Measurements from ENCODE around the gene CLIC1. TPM values are rescaled to one million over a fixed set of nuclear protein-coding genes. Genes with fewer than 3 reads are reported as not detected.

CLIC1 gene
- total RNA-seq, 2 experiments from 2014 or later = 314 to 413 TPM

GRCh38 chr6:31734247-31734820 lies 2.0 kb downstream of the CLIC1 start:
- peaks cover 57% of the 10 kb centered on the region for H3K4me1 ChIP-seq (ENCODE audit: insufficient read depth, low read length, poor library complexity, severe bottlenecking)
- 0 out of 2 replicates have a peak, but pooled peaks cover 8% of the 10 kb centered on the region for H4K20me1 ChIP-seq (ENCODE audit: insufficient read depth, low read length)
- H3K4me3 ChIP-seq (ENCODE audit: low read depth, low read length, poor library complexity, severe bottlenecking) = peak overlapping the region; percentile 78
- H3K79me2 ChIP-seq (ENCODE audit: insufficient read depth, low read depth, low read length) = peaks cover 34% of the 10 kb centered on the region
- H3K4me2 ChIP-seq (ENCODE audit: low read length) = peak overlapping the region; percentile 76
- peak overlapping the region; percentile 93 for H3K27ac ChIP-seq (ENCODE audit: low read depth, low read length, poor library complexity, severe bottlenecking)
- intact Hi-C loops (cut with micrococcal nuclease; ENCODE audit: unreplicated experiment) = no loop called here
- H3K9me3 ChIP-seq (ENCODE audit: low read length) = no peaks in the 10 kb centered on the region
- H3K9me2 ChIP-seq (ENCODE audit: insufficient read depth, low read length) = no peaks in the 10 kb centered on the region
- TF ChIP-seq EZH2phosphoT487 (IDR thresholded peaks at IDR 0.05; ENCODE audit: borderline replicate concordance, low read depth, low read length) (no peak), CTCF (conservative IDR thresholded peaks at IDR 0.05; ENCODE audit: low read length) (no peak)
- DNase-seq (ENCODE audit: low spot score) = no peak
- CTCF ChIA-PET (ENCODE audit: unreplicated experiment) = no interaction called here
- peaks cover 43% of the 10 kb centered on the region for H3K36me3 ChIP-seq (ENCODE audit: insufficient read depth, low read length)
- BruUV-seq (replicated peaks) = no TSS peak
- no peak overlapping the region for H2AFZ ChIP-seq (ENCODE audit: low read length)
- POLR2A ChIA-PET = interaction anchor here (1.2 to 7.1 kb wide), 4 partner anchors 35 to 97 kb away, joined by 3 to 43 read pairs (median 10); partner anchors contain the start of gene HSPA1B

GRCh38 chr6:31733734-31734133 lies 2.6 kb downstream of the CLIC1 start:
- no TSS peak for BruUV-seq (replicated peaks)
- POLR2A ChIA-PET = no interaction called here

More at GRCh38 chr6:31733734-31734133, 2.6 kb downstream of the CLIC1 start:
- 0 out of 2 replicates have a peak, but pooled peaks cover 8% of the 10 kb centered on the region for H4K20me1 ChIP-seq (ENCODE audit: insufficient read depth, low read length)
- peak overlapping the region; percentile 78 for H3K4me3 ChIP-seq (ENCODE audit: low read depth, low read length, poor library complexity, severe bottlenecking)
- H2AFZ ChIP-seq (ENCODE audit: low read length) = no peak overlapping the region
- no peaks in the 10 kb centered on the region for H3K9me2 ChIP-seq (ENCODE audit: insufficient read depth, low read length)
- TF ChIP-seq CTCF (conservative IDR thresholded peaks at IDR 0.05; ENCODE audit: low read length) (no peak), EZH2phosphoT487 (IDR thresholded peaks at IDR 0.05; ENCODE audit: borderline replicate concordance, low read depth, low read length) (no peak)
- H3K36me3 ChIP-seq (ENCODE audit: insufficient read depth, low read length) = peaks cover 43% of the 10 kb centered on the region
- H3K9me3 ChIP-seq (ENCODE audit: low read length) = no peaks in the 10 kb centered on the region
- H3K4me1 ChIP-seq (ENCODE audit: insufficient read depth, low read length, poor library complexity, severe bottlenecking) = peaks cover 57% of the 10 kb centered on the region
- peak overlapping the region; percentile 76 for H3K4me2 ChIP-seq (ENCODE audit: low read length)
- no peak for DNase-seq (ENCODE audit: low spot score)
- CTCF ChIA-PET (ENCODE audit: unreplicated experiment) = no interaction called here
- peaks cover 34% of the 10 kb centered on the region for H3K79me2 ChIP-seq (ENCODE audit: insufficient read depth, low read depth, low read length)
- H3K27ac ChIP-seq (ENCODE audit: low read depth, low read length, poor library complexity, severe bottlenecking) = peak overlapping the region; percentile 93
- intact Hi-C loops (cut with micrococcal nuclease; ENCODE audit: unreplicated experiment) = no loop called here

Data from OCI-LY7 (cell line).